ENCODE results near the gene PDPK1. TPM values are rescaled to one million over a fixed set of nuclear protein-coding genes. Genes with fewer than 3 reads are reported as not detected.

Gene PDPK1
- total RNA-seq, 4 donors from 2014 or later, result 31.6 to 49.8 (median 47.8) TPM

DNA sequence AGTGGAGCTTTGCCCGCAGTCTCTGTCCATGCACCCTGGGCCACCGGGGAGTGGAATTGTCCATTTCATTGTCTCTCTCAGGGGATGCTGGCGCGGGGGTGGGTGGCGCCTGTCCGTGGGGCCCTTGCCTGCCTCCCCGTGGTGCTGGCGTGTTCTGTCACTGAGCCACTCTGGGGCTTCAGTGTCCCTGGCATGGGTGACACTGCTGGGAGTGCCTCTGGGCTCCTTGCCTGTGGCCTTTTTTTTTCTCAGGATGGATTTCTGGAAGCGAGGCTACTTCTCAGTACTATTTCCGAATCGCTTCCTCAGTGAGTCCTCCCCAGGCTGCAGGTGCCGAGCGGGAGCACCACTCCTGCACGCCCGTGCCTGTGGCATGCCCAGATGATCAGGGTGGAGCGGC, 55.0 kb downstream of the PDPK1 start:
- Histone ChIP-seq H3K4me3 (no peak overlapping the region), H3K9me3 (no peaks in the 10 kb centered on the region), H3K27me3 (no peaks in the 10 kb centered on the region), H3K27ac (no peak overlapping the region), H3K4me1 (no peaks in the 10 kb centered on the region), H3K36me3 (peaks cover 54% of the 10 kb centered on the region)
- DNase-seq (ENCODE audit: low spot score in 2 of 2), result no peak
- 88% methylated on average over 16 of the region's 16 CpGs for WGBS
- TF ChIP-seq POLR2A (IDR thresholded peaks at IDR 0.05), result no peak
- TF ChIP-seq, protein P1, sequence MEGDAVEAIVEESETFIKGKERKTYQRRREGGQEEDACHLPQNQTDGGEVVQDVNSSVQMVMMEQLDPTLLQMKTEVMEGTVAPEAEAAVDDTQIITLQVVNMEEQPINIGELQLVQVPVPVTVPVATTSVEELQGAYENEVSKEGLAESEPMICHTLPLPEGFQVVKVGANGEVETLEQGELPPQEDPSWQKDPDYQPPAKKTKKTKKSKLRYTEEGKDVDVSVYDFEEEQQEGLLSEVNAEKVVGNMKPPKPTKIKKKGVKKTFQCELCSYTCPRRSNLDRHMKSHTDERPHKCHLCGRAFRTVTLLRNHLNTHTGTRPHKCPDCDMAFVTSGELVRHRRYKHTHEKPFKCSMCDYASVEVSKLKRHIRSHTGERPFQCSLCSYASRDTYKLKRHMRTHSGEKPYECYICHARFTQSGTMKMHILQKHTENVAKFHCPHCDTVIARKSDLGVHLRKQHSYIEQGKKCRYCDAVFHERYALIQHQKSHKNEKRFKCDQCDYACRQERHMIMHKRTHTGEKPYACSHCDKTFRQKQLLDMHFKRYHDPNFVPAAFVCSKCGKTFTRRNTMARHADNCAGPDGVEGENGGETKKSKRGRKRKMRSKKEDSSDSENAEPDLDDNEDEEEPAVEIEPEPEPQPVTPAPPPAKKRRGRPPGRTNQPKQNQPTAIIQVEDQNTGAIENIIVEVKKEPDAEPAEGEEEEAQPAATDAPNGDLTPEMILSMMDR (IDR thresholded peaks at IDR 0.05), result no peak
- TF ChIP-seq POLR2AphosphoS5 (IDR thresholded peaks at IDR 0.05), result no peak
- TF ChIP-seq EP300 (IDR thresholded peaks at IDR 0.05), result no peak

DNA sequence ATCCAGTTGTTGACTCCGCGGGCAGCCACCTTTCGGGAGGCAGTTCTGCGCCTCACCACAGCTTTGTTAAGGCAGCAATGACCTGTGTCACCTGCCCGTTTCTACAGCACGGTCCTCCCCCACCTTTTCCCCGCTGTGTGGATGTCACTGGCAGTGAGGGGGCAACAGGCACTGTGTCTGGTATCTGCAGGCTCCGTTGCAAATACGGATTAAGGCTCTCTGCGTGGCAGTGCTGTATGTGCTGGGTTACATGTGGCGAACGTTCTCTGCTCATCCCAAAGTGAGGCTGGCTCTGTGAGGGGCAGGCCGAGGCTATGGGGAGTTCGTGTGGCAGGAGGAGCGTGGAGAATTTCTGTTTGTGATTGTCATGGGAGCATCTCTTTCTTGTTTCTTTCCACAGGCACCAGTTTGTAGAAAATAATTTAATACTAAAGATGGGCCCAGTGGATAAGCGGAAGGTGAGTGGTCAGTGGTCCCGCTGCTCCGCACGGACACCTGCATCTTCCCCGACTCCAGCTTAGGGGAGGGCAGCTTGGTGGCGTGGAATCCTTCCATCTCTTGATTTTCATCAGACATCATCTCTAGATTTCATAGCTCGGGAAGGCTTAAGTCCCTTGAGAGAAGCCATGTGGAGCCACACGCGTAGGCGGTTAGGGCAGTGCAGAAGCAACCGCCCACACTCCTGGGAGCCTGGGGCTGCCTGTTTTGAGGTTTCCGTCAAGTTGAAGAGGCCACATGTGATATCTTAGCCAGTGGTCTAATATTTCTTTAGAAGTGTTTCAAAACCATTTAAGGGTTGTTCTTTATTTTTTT, 57.8 kb downstream of the PDPK1 start:
- no peak for TF ChIP-seq POLR2AphosphoS5 (IDR thresholded peaks at IDR 0.05)
- no peak for TF ChIP-seq EP300 (IDR thresholded peaks at IDR 0.05)
- no peak for TF ChIP-seq POLR2A (IDR thresholded peaks at IDR 0.05)
- TF ChIP-seq, protein P1 (IDR thresholded peaks at IDR 0.05), result no peak
- Histone ChIP-seq H3K4me1 (no peaks in the 10 kb centered on the region), H3K27ac (no peak overlapping the region), H3K36me3 (peaks cover 42% of the 10 kb centered on the region), H3K27me3 (no peaks in the 10 kb centered on the region), H3K9me3 (no peaks in the 10 kb centered on the region), H3K4me3 (no peak overlapping the region)
- DNase-seq (ENCODE audit: low spot score in 2 of 2), result no peak
- WGBS, result 89% methylated on average over 27 of the region's 27 CpGs

DNA sequence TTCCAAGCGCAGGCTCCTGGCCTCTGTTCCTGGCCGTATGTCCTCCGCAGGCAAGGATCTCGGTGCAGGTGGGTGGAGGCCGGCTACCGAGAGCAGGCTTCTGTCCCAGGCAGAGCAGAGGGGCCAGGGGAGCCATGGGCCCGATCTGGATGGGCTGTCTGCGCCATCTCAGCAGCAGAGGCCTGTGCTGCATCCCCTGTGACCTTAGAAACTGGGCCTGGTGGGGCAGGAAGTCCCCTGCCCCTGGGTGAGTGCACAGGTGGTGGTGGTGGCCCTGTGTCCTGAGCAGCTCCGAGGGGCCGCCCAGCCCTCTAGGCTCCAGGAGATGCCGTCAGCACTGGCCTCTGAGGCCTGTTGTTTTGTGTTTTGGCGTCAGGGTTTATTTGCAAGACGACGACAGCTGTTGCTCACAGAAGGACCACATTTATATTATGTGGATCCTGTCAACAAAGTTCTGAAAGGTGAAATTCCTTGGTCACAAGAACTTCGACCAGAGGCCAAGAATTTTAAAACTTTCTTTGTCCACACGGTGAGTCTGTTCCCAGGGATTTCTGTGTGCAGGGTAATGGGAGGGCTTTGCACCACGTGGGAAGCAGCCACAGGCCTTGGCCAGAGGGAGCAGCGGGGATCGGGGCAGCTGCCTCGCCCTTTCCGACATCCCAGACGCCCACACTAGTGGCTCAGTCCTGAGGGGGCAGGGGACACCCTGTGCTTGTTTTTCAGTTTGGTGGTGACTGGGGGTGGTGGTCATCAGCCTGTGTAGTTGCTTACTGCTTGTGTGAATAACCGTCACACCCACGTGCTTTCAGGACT, 59.1 kb downstream of the PDPK1 start:
- peaks cover 42% of the 10 kb centered on the region for H3K36me3 ChIP-seq
- TF ChIP-seq POLR2A (IDR thresholded peaks at IDR 0.05) (no peak), POLR2AphosphoS5 (IDR thresholded peaks at IDR 0.05) (no peak), EP300 (IDR thresholded peaks at IDR 0.05) (no peak)
- TF ChIP-seq, protein P1 (IDR thresholded peaks at IDR 0.05), result no peak
- WGBS, result 88% methylated on average over 20 of the region's 24 CpGs

DNA sequence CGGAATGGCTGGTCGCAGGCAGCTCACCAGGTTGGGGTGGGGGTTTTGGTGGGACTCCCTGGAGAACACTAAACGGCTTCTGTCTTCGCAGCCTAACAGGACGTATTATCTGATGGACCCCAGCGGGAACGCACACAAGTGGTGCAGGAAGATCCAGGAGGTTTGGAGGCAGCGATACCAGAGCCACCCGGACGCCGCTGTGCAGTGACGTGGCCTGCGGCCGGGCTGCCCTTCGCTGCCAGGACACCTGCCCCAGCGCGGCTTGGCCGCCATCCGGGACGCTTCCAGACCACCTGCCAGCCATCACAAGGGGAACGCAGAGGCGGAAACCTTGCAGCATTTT, 59.7 kb downstream of the PDPK1 start:
- Histone ChIP-seq H3K36me3 (peaks cover 42% of the 10 kb centered on the region), H3K9me3 (no peaks in the 10 kb centered on the region)

More for the DNA sequence above, 59.1 kb downstream of the PDPK1 start:
- H3K9me3 ChIP-seq, result no peaks in the 10 kb centered on the region
- no peak for DNase-seq (ENCODE audit: low spot score in 2 of 2)
- no peak overlapping the region for H3K4me3 ChIP-seq
- no peak overlapping the region for H3K27ac ChIP-seq
- H3K4me1 ChIP-seq, result no peaks in the 10 kb centered on the region
- H3K27me3 ChIP-seq, result no peaks in the 10 kb centered on the region

More for the DNA sequence above, 59.7 kb downstream of the PDPK1 start:
- no peaks in the 10 kb centered on the region for H3K27me3 ChIP-seq
- peaks cover under 1% of the 10 kb centered on the region for H3K4me1 ChIP-seq
- WGBS, result 96% methylated on average over 21 of the region's 22 CpGs
- H3K4me3 ChIP-seq, result no peak overlapping the region
- DNase-seq (ENCODE audit: low spot score in 2 of 2), result no peak
- no peak for TF ChIP-seq POLR2AphosphoS5 (IDR thresholded peaks at IDR 0.05)
- TF ChIP-seq POLR2A (IDR thresholded peaks at IDR 0.05), result no peak
- TF ChIP-seq, protein P1 (IDR thresholded peaks at IDR 0.05), result no peak
- no peak overlapping the region for H3K27ac ChIP-seq

Data from suprapubic skin (tissue), 4 donors.